NCI-H2107 treated with DMSO at 0.1 percent for 48 hours (cell line): ENCODE data around the gene SH3D21.

Experiments
- DNase-seq: peaks from one replicate; lab custom pipeline; 2025; ENCODE audit not compliant: unreplicated experiment; lab: John Stamatoyannopoulos, UW

Gene SH3D21

GRCh38 chr1:36306210-36306901 is at the start of gene SH3D21:
Gene SH3D21, plus strand, starts transcription at chr1:36306368. Its CDS starts 53 bp downstream, at chr1:36306421.
- peak; percentile 34 for DNase-seq

GRCh38 chr1:36256558-36257374 is 49.4 kb upstream of the SH3D21 start:
- no peak for DNase-seq

- DNase-seq = no peak
Measured at GRCh38 chr1:36257375-36257767, 48.8 kb upstream of the SH3D21 start.

- DNase-seq = peak; percentile 38
Measured at GRCh38 chr1:36258960-36259344, 47.2 kb upstream of the SH3D21 start.

GRCh38 chr1:36268981-36269380 is 37.2 kb upstream of the SH3D21 start:
- no peak for DNase-seq

GRCh38 chr1:36269408-36269838 is 36.7 kb upstream of the SH3D21 start:
- DNase-seq = no peak

- DNase-seq = no peak
Measured at GRCh38 chr1:36273024-36273423, 33.1 kb upstream of the SH3D21 start.

- no peak for DNase-seq
Measured at GRCh38 chr1:36274201-36274600, 32.0 kb upstream of the SH3D21 start.

- no peak for DNase-seq
Measured at GRCh38 chr1:36276688-36277087, 29.5 kb upstream of the SH3D21 start.

GRCh38 chr1:36279110-36279788 is 26.9 kb upstream of the SH3D21 start:
- no peak for DNase-seq

GRCh38 chr1:36279789-36280296 is 26.3 kb upstream of the SH3D21 start:
- no peak for DNase-seq

- no peak for DNase-seq
Measured at GRCh38 chr1:36284061-36284460, 22.1 kb upstream of the SH3D21 start.

GRCh38 chr1:36284517-36284916 is 21.7 kb upstream of the SH3D21 start:
- DNase-seq = no peak

GRCh38 chr1:36285443-36286101 is 20.6 kb upstream of the SH3D21 start:
- DNase-seq = peak; percentile 58

- DNase-seq = no peak
Measured at GRCh38 chr1:36286802-36287201, 19.4 kb upstream of the SH3D21 start.

GRCh38 chr1:36287595-36287994 is 18.6 kb upstream of the SH3D21 start:
- DNase-seq = no peak

GRCh38 chr1:36295390-36295789 is 10.8 kb upstream of the SH3D21 start:
- DNase-seq = no peak

- DNase-seq = no peak
Measured at GRCh38 chr1:36297062-36297461, 9.1 kb upstream of the SH3D21 start.

- DNase-seq = no peak
Measured at GRCh38 chr1:36298640-36299039, 7.5 kb upstream of the SH3D21 start.

- DNase-seq = no peak
Measured at GRCh38 chr1:36300526-36300925, 5.6 kb upstream of the SH3D21 start.

- DNase-seq = no peak
Measured at GRCh38 chr1:36301220-36301619, 4.9 kb upstream of the SH3D21 start.
